DND-41 (cell line): ENCODE results near the gene STK32C.

Source experiments
- EZH2 ChIP-seq: IDR thresholded peaks from 3 replicates; pipeline ENCODE4 v1.6.1; 2012; ENCODE audit warnings: borderline replicate concordance, low read depth, mild to moderate bottlenecking, moderate library complexity, low read length, inconsistent platforms; ENCODE audit not compliant: severe bottlenecking
- TF ChIP-seq, protein P1 (sequence below): IDR thresholded peaks from 2 replicates; pipeline ENCODE4 v1.5.1; 2012; ENCODE audit warnings: borderline replicate concordance, low read length, moderate library complexity, mild to moderate bottlenecking; ENCODE audit not compliant: poor library complexity, severe bottlenecking; ENCODE audit errors: extremely low read depth

DNA sequence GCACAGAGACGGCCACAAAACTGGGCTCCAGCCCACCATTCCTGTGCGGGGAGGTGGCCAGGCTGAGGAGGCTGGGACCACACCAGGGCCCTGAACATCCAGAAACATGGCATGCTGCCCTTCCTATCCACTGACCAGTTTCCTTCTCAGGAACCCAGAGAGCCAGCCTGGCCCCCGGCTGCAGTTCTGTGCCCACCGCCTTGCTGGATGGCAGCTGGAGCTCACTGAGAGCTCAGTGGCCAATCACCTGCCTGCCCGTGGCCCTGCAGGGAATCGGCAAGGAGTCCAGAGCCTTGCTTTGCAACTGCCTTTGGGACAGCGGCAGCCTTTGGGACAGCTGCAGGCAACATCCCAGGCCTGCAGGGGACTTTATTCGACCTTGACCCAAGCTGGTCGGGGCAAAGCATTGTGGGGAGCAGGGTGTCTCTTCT, 30.4 kb downstream of the STK32C start:
- TF ChIP-seq, protein P1, sequence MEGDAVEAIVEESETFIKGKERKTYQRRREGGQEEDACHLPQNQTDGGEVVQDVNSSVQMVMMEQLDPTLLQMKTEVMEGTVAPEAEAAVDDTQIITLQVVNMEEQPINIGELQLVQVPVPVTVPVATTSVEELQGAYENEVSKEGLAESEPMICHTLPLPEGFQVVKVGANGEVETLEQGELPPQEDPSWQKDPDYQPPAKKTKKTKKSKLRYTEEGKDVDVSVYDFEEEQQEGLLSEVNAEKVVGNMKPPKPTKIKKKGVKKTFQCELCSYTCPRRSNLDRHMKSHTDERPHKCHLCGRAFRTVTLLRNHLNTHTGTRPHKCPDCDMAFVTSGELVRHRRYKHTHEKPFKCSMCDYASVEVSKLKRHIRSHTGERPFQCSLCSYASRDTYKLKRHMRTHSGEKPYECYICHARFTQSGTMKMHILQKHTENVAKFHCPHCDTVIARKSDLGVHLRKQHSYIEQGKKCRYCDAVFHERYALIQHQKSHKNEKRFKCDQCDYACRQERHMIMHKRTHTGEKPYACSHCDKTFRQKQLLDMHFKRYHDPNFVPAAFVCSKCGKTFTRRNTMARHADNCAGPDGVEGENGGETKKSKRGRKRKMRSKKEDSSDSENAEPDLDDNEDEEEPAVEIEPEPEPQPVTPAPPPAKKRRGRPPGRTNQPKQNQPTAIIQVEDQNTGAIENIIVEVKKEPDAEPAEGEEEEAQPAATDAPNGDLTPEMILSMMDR = no peak
- TF ChIP-seq EZH2 = no peak
